K562 (cell line): ENCODE results near the gene CRKL. TPM values are rescaled to one million over a fixed set of nuclear protein-coding genes. Genes with fewer than 3 reads are reported as not detected.

Experiments
- ATAC-seq: fragments of 200-7000 bp; cut with Tn5 transposase; 3 replicates; pipeline ENCODE4 v1.9.1; 2020; ENCODE audit warnings: moderate library complexity
- BruUV-seq: library from RNA; stranded (reverse); fragments of 400-500 nt; replicated peaks from 2 replicates; lab custom pipeline; 2021; lab: Mats Ljungman, UMichigan
- CTCF ChIA-PET: fragments of 300-600 bp; formaldehyde crosslinking; extraction: SDS; loops from one replicate; lab custom pipeline; 2021; ENCODE audit warnings: low intra/inter-chr PET ratio; lab: Yijun Ruan, JAX
- POLR2A ChIA-PET: fragments of 300-600, 350-650 bp; sonication (Branson Sonifier 250); formaldehyde crosslinking; extraction: SDS; loops from one replicate; lab custom pipeline; 2021; ENCODE audit warnings: antibody characterized with exemption, inconsistent platforms; lab: Yijun Ruan, JAX
- DNase-seq, 4 experiments: peaks; one replicate each; pipeline versions ENCODE4 v3.0.0 to v3.0.0-alpha.2; 2011 to 2018; ENCODE audit warnings: low spot score in 3 of 4, mixed read lengths in 3 of 4; ENCODE audit errors: extremely low read depth in 1 of 4
- FAIRE-seq: peaks from 2 replicates; lab custom pipeline; 2011; peaks lifted over from hg19 to GRCh38; lab: Jason Lieb, UNC
- H2AFZ ChIP-seq: 2 replicates; pipeline ENCODE4 v1.6.0; 2011; ENCODE audit warnings: low read depth, low read length, control low read depth, inconsistent platforms
- H3K27ac ChIP-seq: fragments of 200-600 bp; 3 replicates; pipeline ENCODE4 v1.8.0; 2011; ENCODE audit warnings: low read depth, mild to moderate bottlenecking, control low read depth, inconsistent platforms, low read length, moderate library complexity, mixed read lengths; ENCODE audit errors: extremely low read depth
- H3K27me3 ChIP-seq, 2 experiments: fragments of 300-600 bp in 1 of 2; 2 replicates in 1 of 2; 3 replicates in 1 of 2; pipeline versions ENCODE4 v1.6.0 to v1.8.0; 2011; ENCODE audit warnings: inconsistent platforms in 2 of 2, low read length in 2 of 2, mild to moderate bottlenecking in 1 of 2, mixed read lengths in 1 of 2, moderate library complexity in 1 of 2; ENCODE audit not compliant: control insufficient read depth in 2 of 2, insufficient read depth in 2 of 2
- H3K36me3 ChIP-seq: fragments of 300-600 bp; 3 replicates; pipeline ENCODE4 v1.8.0; 2011; ENCODE audit warnings: mild to moderate bottlenecking, low read length, inconsistent platforms; ENCODE audit not compliant: control insufficient read depth, insufficient read depth
- H3K4me1 ChIP-seq, 2 experiments: fragments of 200-600 bp in 1 of 2; replicated peaks in 1 of 2; 2 replicates in 1 of 2; 3 replicates in 1 of 2; pipeline versions ENCODE4 v1.5.1 to v1.8.0; 2011; ENCODE audit warnings: inconsistent platforms in 2 of 2, low read length in 2 of 2, mild to moderate bottlenecking in 1 of 2, mixed read lengths in 1 of 2, moderate library complexity in 1 of 2; ENCODE audit not compliant: control insufficient read depth in 2 of 2, insufficient read depth in 2 of 2
- H3K4me2 ChIP-seq: 2 replicates; pipeline ENCODE4 v1.6.1; 2011; ENCODE audit warnings: low read length, control low read depth, inconsistent platforms, mixed read lengths; ENCODE audit not compliant: insufficient read depth
- H3K4me3 ChIP-seq: fragments of 200-600 bp; sonication (generic), shearing (Covaris generic); 2 replicates; pipeline ENCODE4 v1.5.1; 2016; ENCODE audit warnings: control low read depth, inconsistent platforms
- H3K79me2 ChIP-seq: fragments of 200-600 bp; 3 replicates; pipeline ENCODE4 v1.8.0; 2011; ENCODE audit warnings: low read length, inconsistent platforms; ENCODE audit not compliant: control insufficient read depth, insufficient read depth
- H3K9ac ChIP-seq, 2 experiments: 2 replicates each; pipeline versions ENCODE4 v1.6.0 to v1.6.1; 2011; ENCODE audit warnings: low read depth in 2 of 2, low read length in 2 of 2, control low read depth in 1 of 2, inconsistent platforms in 1 of 2, mild to moderate bottlenecking in 1 of 2, mixed read lengths in 1 of 2; ENCODE audit not compliant: insufficient read depth in 1 of 2
- H3K9me1 ChIP-seq: one replicate; pipeline ENCODE4 v1.6.0; 2011; ENCODE audit warnings: inconsistent platforms, mild to moderate bottlenecking, low read length, moderate library complexity; ENCODE audit not compliant: control insufficient read depth, insufficient read depth
- H3K9me3 ChIP-seq: replicated peaks from 2 replicates; pipeline ENCODE4 v1.5.1; 2011; ENCODE audit warnings: low read depth, low read length, inconsistent platforms; ENCODE audit not compliant: control insufficient read depth, insufficient read depth
- H4K20me1 ChIP-seq: replicated peaks from 2 replicates; pipeline ENCODE4 v1.6.1; 2011; ENCODE audit warnings: low read length, inconsistent platforms, mixed read lengths; ENCODE audit not compliant: control insufficient read depth, insufficient read depth
- CC2D1A ChIP-seq: fragments of 450-650 bp; IDR thresholded peaks from 2 replicates; pipeline ENCODE4 v1.6.1; 2017; ENCODE audit warnings: mild to moderate bottlenecking
- CSDE1 ChIP-seq, 2 experiments: fragments of 450-650 bp; IDR thresholded peaks; 2 replicates each; pipeline ENCODE4 v1.6.1; 2016; ENCODE audit warnings: mild to moderate bottlenecking in 1 of 2
- CXXC5 ChIP-seq: fragments of 250-450 bp; sonication (Bioruptor Pico); IDR thresholded peaks from 2 replicates; pipeline ENCODE4 v1.8.0; 2022; ENCODE audit warnings: inconsistent platforms, mild to moderate bottlenecking, moderate library complexity
- IRF2 ChIP-seq: sonication (generic); formaldehyde crosslinking; IDR thresholded peaks from 2 replicates; pipeline ENCODE4 v1.8.1; 2022; ENCODE audit warnings: mild to moderate bottlenecking, missing genetic modification reagents
- LARP7 ChIP-seq: fragments of 450-650 bp; IDR thresholded peaks from 2 replicates; pipeline ENCODE4 v1.6.1; 2016
- MCM3 ChIP-seq: fragments of 450-650 bp; IDR thresholded peaks from 2 replicates; pipeline ENCODE4 v1.6.1; 2016
- NELFE ChIP-seq: IDR thresholded peaks from 2 replicates; pipeline ENCODE4 v1.6.1; 2011; ENCODE audit warnings: mild to moderate bottlenecking; ENCODE audit not compliant: insufficient read depth, insufficient read length
- NFE2L1 ChIP-seq: fragments of 450-650 bp; IDR thresholded peaks from 2 replicates; pipeline ENCODE4 v1.6.1; 2016; ENCODE audit warnings: missing genetic modification characterization, low read depth, mild to moderate bottlenecking, missing compliant biosample characterization, moderate library complexity, borderline replicate concordance
- RBM15 ChIP-seq: fragments of 200-400 bp; formaldehyde crosslinking; IDR thresholded peaks from 2 replicates; pipeline ENCODE4 v1.6.1; 2018; ENCODE audit warnings: mild to moderate bottlenecking, low read length, moderate library complexity; ENCODE audit not compliant: insufficient read depth
- SMARCE1 ChIP-seq: fragments of 450-650 bp; IDR thresholded peaks from 2 replicates; pipeline ENCODE4 v1.7.1; 2016; ENCODE audit warnings: mild to moderate bottlenecking
- U2AF1 ChIP-seq: fragments of 200-400 bp; formaldehyde crosslinking; optimal IDR thresholded peaks from 2 replicates; pipeline ENCODE3; 2017; ENCODE audit warnings: mild to moderate bottlenecking, low read depth, low read length, moderate library complexity
- XRCC4 ChIP-seq: IDR thresholded peaks from one replicate; pipeline ENCODE4 v1.6.1; 2011; ENCODE audit not compliant: insufficient read depth, insufficient read length; ENCODE audit errors: extremely low read depth
- ZNF384 ChIP-seq: IDR thresholded peaks from 2 replicates; pipeline ENCODE4 v1.6.1; 2012; ENCODE audit warnings: low read depth, low read length, improper control_type of control experiment
- ZNF431 ChIP-seq: sonication (generic); formaldehyde crosslinking; IDR thresholded peaks from 2 replicates; pipeline ENCODE4 v1.8.0; 2022; ENCODE audit warnings: mild to moderate bottlenecking, missing genetic modification reagents
- ZNF707 ChIP-seq: fragments of 250-450 bp; sonication (Bioruptor Pico); conservative IDR thresholded peaks from 2 replicates; pipeline ENCODE4 v1.8.0; 2022; ENCODE audit warnings: inconsistent platforms, mild to moderate bottlenecking, moderate library complexity
- ZNF766 ChIP-seq: fragments of 200-800 bp; sonication (Bioruptor generic); conservative IDR thresholded peaks from 2 replicates; pipeline ENCODE4 v1.6.1; 2016; ENCODE audit warnings: missing genetic modification characterization, missing compliant biosample characterization
- ZNF77 ChIP-seq: fragments of 250-450 bp; sonication (Bioruptor Pico); IDR thresholded peaks from 2 replicates; pipeline ENCODE4 v1.5.0; 2020
- ZNF778 ChIP-seq: fragments of 450-650 bp; formaldehyde crosslinking; IDR thresholded peaks from 2 replicates; pipeline ENCODE4 v1.4.0; 2020; ENCODE audit warnings: mild to moderate bottlenecking, moderate library complexity
- WGBS: fragments of 100-300 bp; shearing (Covaris generic); methylation state at CpG from one replicate; pipeline ENCODE4 v1.1.6; 2016; ENCODE audit warnings: low coverage, mixed read lengths; ENCODE audit not compliant: insufficient coverage; ENCODE audit errors: missing lambda C conversion rate; 5-methylcytosine and 5-hydroxymethylcytosine counted together
- in situ Hi-C: fragments of 300-500 bp; cut with MboI; formaldehyde crosslinking; loops from 4 replicates; pipeline ENCODE4 v1.15.0; 2018; ENCODE audit warnings: inconsistent platforms, mixed read lengths
- intact Hi-C: fragments of 100-400 bp; cut with micrococcal nuclease; formaldehyde crosslinking; loops from 2 replicates; pipeline ENCODE4 v1.14.2; 2022
- polyA plus RNA-seq, 8 experiments: library from polyadenylated mRNA; depleted of rRNA in 4 of 8; stranded (reverse) in 5 of 8; unstranded in 3 of 8; fragments of >200 nt; fragmentation: Nextera tagmentation in 2 of 8; fragmentation: Illumina TruSeq in 1 of 8; extraction: Ambion mirVana in 2 of 8; extraction: Trizol in 1 of 8; gene quantifications; 2 replicates each; pipeline versions ENCODE4 v1.2.1 to v1.2.3, GENCODE V29; 2011 to 2014; ENCODE audit warnings: inconsistent platforms in 1 of 8, missing spikeins in 1 of 8
- total RNA-seq, 7 experiments: library from RNA; depleted of rRNA in 6 of 7; stranded (reverse); fragments of >200 nt in 6 of 7; fragmentation: Illumina TruSeq in 2 of 7; extraction: Trizol in 2 of 7; gene quantifications; 2 replicates each; pipeline versions ENCODE4 v1.2.1 to v1.2.3, GENCODE V29; 2011 to 2021; ENCODE audit warnings: low replicate concordance in 1 of 7
- TF ChIP-seq, protein P1 (sequence below), 2 experiments: IDR thresholded peaks in 1 of 2; conservative IDR thresholded peaks in 1 of 2; 2 replicates each; pipeline ENCODE4 v1.6.1; 2016; ENCODE audit warnings: low read depth in 2 of 2, mild to moderate bottlenecking in 1 of 2, missing compliant biosample characterization in 1 of 2, missing genetic modification characterization in 1 of 2, moderate library complexity in 1 of 2

CRKL gene
- total and polyA plus RNA-seq, 9 of the 15 experiments (the other 6 are each of a cell fraction or from before 2014, with no cell fraction given) = 100 to 263 (median 124) TPM

- TF ChIP-seq IRF2 (CRISPR knock-in tag) (peak; percentile 37; the same call in 1 of the 2 replicates), CXXC5 (CRISPR knock-in tag) (0 out of 2 replicates have a peak, but pooled peaks have one; percentile 20), LARP7 (0 out of 2 replicates have a peak, but pooled peaks have one; percentile 44), ZNF431 (CRISPR knock-in tag) (0 out of 2 replicates have a peak, but pooled peaks have one; percentile 27), CC2D1A (0 out of 2 replicates have a peak, but pooled peaks have one; percentile 28), ZNF384 (peak; percentile 52), ZNF707 (CRISPR knock-in tag) (peak; percentile 24; the same call in 1 of the 2 replicates)
Observed at GRCh38 chr22:20930435-20930834, 13.2 kb downstream of the CRKL start (continued).

DNA sequence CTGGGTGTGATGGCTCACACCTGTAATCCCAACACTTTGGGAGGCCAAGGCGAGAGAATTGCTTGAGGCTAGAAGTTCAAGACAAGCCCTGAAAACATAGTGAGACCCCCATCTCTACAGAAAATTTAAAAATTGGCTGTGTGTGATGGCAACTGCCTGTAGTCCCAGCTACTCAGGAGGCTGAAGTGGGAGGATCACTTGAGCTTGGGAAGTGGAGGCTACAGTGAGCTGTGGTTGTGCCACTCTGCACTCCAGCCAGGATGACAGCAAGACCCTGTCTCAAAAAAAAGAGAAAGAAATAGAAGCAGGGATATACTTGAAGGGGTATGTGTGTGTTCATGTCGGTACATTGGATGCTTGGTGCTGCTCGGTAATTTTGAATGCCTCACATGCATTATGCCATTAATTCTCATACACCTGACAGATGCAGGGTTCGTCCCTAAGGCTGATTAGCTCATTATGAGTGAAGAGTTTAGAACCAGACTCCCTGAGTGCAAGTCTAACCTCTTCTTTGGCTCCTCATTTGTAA, 14.0 kb downstream of the CRKL start:
- CTCF ChIA-PET = no interaction called here
- TF ChIP-seq, protein P1, sequence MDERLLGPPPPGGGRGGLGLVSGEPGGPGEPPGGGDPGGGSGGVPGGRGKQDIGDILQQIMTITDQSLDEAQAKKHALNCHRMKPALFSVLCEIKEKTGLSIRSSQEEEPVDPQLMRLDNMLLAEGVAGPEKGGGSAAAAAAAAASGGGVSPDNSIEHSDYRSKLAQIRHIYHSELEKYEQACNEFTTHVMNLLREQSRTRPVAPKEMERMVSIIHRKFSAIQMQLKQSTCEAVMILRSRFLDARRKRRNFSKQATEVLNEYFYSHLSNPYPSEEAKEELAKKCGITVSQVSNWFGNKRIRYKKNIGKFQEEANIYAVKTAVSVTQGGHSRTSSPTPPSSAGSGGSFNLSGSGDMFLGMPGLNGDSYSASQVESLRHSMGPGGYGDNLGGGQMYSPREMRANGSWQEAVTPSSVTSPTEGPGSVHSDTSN (CRISPR knock-in tag; IDR thresholded peaks at IDR 0.05; ENCODE audit: low read depth) = no peak
- TF ChIP-seq, protein P1 (tag; conservative IDR thresholded peaks at IDR 0.05; ENCODE audit: low read depth) = 0 out of 2 replicates have a peak, but pooled peaks have one; percentile 10
- TF ChIP-seq MCM3 (no peak), NFE2L1 (tag) (0 out of 2 replicates have a peak, but pooled peaks have one; percentile 5), U2AF1 (no peak), SMARCE1 (no peak), ZNF77 (no peak), NELFE (no peak), CSDE1 (IDR thresholded peaks at IDR 0.05) (peak in 1 of 2 experiments; percentile 36; a peak in 1 of 4 replicates), XRCC4 (no peak), RBM15 (no peak), ZNF778 (no peak), ZNF766 (CRISPR knock-in tag) (no peak)

More for the DNA sequence above, 14.0 kb downstream of the CRKL start:
- H3K4me1 ChIP-seq = peaks cover 8 to 9% of the 10 kb centered on the region in 2 experiments; a peak in 4 of 5 replicates
- no TSS peak for BruUV-seq
- peaks cover 10% of the 10 kb centered on the region for H3K9me1 ChIP-seq
- FAIRE-seq (no peak), ATAC-seq (no peak), DNase-seq (peak in 1 of 4 experiments; percentile 38)
- intact Hi-C loops = loop anchor here (5.0 kb wide), 1 partner anchor 51 kb away; the partner anchor contains the start of gene LZTR1
- peaks cover 99% of the 10 kb centered on the region for H3K79me2 ChIP-seq
- H3K4me2 ChIP-seq = no peak overlapping the region
- no peaks in the 10 kb centered on the region for H3K27me3 ChIP-seq
- H3K9ac ChIP-seq = no peak overlapping the region
- no peaks in the 10 kb centered on the region for H3K9me3 ChIP-seq
- no peak overlapping the region for H2AFZ ChIP-seq
- H4K20me1 ChIP-seq = peaks cover 74% of the 10 kb centered on the region
- 81% methylated on average over 4 of the region's 4 CpGs for WGBS
- in situ Hi-C loops = no loop called here
- POLR2A ChIA-PET = interaction anchor here (1.3 to 64.4 kb wide), 3 partner anchors 13 to 64 kb away, joined by 3 to 1556 read pairs (median 1556); partner anchors contain the start of genes AIFM3, CRKL and LZTR1
- peaks cover 80% of the 10 kb centered on the region for H3K36me3 ChIP-seq
- no peak overlapping the region for H3K27ac ChIP-seq
- H3K4me3 ChIP-seq = no peak overlapping the region
